Measurements from ENCODE around the gene CDKN1B. TPM values are rescaled to one million over a fixed set of nuclear protein-coding genes. Genes with fewer than 3 reads are reported as not detected.
A peak's percentile ranks its signal among the peaks of the same experiment; 100 is the strongest.
"Not testable (repeated sequence)": the region's sequence is repeated elsewhere in the genome, so short reads cannot be mapped to it uniquely, and the experiment has no call there.

CDKN1B gene
- polyA plus RNA-seq, 1 donor = 45.3 TPM

DNA sequence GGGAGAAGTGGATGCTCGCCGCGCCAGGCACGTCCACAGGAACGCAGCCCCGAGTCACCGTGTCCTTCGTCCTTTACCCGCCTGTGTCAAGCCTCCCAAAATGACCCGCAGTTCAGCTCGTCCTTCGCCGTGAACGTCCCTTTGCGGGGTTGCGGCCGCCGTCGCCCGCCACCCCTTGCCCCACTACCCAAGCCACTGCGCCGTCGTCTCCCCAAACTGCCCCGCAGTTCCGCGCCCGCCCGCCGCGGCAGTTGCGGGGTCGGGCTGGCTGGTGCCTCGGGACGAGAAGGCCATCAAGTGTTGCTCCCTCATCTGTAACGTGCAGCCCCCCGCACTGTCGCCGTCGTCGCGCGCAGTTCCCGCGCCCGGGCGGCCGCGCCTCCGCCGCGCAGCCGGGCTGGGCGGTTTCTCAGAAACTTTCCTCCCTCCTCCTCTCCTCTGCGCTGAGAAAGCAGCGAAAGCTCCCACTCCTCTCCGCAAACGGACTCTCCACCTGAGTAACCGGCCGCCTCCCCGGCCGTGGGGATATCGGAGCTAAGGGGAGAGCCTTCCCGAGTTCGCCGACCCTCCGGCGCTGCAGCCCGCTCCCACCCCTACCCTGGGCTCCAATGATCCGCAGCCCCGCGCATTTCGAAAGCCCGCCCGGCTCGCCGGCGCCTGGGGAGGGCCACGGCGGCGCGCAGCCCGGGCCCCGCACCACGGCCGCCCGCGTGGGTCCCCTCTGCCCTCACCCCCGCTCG, 6.7 kb downstream of the CDKN1B start:
- DNase-seq (ENCODE audit: low read depth) = no peak

DNA sequence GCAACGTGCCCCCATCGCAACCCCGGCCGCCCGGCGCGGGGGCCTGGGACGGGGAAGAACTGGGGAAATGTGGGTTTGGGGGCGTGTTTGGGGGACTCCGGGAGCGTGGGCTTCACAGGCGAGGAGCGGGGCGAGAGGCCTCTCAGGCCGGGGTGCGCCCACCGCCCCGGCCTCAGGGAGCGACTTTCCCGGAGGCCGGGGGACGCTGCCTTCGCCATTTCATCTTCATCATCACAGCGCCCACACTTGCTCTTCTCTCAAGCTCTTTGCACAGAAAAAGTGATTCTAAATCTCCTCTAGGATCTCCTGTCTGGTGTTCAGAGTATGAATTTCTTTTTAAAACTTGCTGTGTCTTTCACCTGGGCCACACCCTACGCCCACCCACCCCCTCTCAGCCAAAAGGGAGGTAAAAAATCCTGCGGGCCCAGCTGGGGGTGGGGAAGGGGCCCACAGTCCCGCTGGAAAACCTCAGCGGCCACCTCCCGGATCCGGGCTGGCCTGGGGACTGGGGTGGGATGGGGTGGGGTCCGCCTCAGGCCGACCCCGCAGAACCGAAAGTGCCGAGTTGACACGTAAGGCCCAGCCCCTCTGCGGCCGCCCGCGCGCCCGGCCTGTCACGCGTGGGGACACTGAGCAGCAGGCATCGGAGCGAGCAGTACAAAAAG, 7.4 kb downstream of the CDKN1B start:
- DNase-seq (ENCODE audit: low read depth) = no peak

DNA sequence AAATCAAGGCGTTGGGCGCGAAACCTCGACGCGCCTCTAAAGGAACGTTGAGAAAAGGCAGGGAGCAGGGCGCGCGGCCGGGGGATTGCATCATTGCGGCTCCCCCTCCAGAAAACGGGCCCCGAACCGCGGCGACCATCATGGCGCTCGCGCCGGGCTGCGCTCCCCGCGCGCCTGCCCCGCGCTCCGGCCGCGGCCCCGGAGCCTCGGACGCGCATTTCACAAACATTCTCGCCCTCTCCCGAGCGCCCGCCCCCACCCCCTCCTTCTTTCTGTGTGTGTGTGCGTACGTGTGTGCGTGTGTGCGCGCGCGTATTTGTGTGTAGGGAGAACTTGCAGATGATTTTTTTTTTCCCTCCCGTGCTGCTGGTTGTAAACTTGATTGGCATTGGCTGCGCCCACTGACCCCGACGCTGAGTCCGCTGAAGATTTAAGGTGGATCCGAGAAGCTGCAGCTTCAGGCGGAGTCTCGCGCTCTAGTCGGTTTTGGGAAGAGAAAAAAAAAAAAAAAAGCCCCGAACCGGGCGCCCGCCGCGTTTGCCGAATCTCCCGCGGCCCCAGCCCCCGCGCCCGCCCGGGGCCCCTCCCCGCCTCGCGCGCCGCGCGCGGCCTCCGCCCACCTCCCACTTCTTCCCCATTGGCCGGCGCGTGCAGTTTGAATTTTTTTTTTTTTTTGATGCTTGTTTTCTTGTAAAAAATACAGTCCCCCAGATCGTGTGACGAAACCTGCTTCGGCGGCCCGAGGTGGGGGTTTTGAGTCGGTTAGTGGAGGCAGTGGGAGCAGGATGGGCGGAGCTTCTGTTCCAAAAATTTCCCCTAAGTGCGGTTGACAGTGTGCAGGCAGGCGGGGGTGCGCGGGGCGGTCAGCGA, 8.2 kb downstream of the CDKN1B start:
- peak; percentile 97 for DNase-seq (ENCODE audit: low read depth)

DNA sequence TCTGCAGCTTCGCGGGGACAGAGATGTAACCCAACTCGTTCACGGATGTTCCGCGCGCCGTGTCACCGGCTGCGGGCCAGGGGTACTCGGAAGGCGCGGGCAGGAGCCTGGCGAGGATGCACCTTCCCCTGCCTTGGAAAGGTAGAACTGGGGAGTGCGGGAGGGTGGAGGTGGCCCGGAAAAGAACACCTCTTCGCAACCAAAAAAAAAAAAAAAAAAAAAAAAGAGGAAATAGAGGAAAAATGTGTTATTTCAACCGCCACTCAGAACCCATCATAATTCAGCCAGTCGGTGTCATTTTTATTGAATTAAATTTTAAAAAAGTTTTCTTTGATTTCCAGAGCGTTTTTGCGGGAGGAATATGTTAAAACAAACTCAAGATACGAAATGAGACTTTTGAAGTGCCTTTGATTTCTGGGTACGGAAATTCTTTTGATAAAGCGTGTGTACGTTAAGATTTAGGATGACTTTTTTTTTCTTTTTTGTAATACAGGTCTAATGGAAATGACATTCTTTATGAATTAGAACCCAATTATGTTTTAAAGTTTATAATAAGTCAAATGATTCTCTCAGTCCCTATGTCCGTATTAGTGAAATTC, 8.9 kb downstream of the CDKN1B start:
- DNase-seq (ENCODE audit: low read depth) = no peak

DNA sequence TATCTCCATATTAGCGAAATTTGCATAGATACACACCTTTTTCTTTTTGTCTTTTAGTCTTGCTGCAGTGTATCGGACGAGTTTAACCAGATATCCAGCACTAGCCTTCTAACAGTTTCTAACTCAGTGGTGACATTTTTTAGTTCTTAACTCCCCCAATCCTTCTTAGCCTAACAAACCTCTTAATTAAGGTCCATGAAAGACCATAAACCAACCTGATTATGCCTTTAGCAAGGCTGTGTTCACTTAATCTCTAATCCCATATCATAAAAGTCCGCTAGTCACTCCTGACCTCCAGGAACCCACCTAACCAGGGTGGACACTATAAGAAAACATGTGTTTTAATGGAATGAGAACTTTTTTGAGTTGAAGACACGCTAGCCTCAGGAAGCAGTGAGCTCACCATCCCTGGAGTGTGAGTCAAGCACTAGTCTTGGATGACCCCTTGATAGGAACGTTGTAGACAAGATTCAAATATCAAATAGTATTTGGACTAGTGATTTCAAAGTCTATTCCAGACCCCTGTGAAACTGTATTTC, 9.5 kb downstream of the CDKN1B start:
- DNase-seq (ENCODE audit: low read depth) = no peak

DNA sequence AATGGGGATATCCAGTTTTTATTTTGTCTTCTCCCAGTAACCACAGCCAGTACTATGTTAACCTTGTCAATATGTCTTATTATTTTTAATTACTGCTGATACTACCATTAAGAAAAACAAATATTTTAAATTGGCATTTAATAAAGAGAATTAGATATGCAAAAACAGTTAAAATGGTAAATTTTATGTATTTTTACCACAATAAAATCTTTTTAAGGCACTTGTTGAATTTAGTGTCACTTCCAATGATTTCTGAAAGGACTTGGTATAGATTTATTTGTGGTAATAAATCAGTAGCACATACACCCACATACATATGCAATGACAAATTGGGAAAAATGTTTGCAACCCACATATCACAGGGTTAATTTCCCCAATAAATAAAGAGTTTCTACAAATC, 14.0 kb downstream of the CDKN1B start:
- DNase-seq (ENCODE audit: low read depth) = no peak

DNA sequence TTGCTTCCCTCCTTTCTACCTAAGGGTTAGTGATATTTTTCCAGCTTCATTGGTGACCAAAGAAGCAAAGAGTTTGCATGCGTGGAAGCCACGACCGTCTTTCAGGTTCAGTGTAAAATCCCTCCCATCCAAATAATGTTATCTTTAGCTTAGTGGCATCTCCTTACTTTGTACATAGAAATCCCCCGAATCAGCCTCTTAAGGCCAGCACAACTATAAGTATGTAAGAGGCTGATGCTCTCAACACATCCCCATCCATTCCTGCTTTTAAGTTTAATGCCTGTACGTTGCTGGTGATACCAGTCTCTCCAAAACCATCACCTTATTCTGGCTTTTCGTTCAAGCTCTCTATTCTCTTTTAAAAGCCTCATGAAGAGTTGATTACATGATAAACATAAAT, 14.6 kb downstream of the CDKN1B start:
- no peak for DNase-seq (ENCODE audit: low read depth)

DNA sequence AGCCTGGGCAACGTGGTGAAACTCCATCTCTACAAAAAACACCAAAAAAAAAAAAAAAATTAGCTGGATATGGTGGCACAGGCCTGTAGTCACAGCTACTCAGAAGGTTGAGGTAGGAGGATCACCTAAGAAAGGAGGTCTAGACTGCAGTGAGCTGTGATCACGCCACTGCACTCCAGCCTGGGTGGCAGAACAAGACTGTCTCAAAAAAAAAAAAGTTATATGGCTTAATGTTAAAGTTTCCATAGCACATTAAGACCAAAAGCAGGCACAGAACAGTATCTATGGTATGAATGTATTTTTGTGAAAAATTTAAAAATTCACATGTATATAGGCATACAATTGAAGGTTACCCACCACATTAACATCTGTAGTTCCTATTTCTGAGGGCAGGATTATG, 15.9 kb downstream of the CDKN1B start:
- no peak for DNase-seq (ENCODE audit: low read depth)

DNA sequence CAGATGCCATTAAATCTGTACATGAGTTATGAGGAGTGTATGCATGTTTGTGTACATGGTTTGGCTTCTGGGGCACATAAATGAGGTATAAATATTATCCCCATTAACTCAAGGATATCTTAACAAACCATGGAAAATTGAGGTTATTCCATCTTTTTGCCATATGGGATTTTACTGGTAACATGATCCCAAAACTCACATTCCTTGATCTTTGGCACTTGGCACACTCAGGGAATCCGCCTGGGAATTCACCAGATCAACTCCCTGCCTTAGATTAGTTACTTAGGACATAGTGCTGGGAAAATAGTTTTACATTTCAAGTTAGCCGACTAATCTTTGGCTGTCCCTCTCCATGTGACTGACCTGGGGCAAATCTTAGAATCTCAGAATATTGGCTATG, 16.9 kb downstream of the CDKN1B start:
- no peak for DNase-seq (ENCODE audit: low read depth)

DNA sequence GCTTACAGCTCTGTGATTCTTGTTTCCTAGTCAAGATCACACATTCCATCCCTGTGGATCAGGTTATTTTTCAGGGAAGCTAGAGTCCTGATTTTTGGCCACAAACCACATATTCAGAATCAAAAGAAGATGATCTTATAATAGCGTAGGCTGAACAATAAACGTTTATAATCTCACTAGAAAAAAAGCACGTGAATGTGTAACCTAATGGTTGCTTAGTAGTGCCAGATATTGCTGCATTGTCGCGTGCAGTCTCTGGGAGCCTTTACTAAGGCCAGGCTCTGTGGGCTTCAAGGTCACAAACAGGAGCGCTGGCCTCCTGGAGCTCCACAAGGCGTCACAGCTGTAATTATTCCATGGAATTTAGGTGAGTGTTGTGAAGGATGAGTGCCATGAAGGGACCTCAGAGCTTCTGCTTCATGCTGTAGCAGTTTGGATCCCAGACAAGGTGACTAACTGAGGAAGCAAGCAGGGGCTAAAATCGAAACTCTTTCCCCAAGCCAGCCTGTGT, 17.4 kb downstream of the CDKN1B start:
- no peak for DNase-seq (ENCODE audit: low read depth)

DNA sequence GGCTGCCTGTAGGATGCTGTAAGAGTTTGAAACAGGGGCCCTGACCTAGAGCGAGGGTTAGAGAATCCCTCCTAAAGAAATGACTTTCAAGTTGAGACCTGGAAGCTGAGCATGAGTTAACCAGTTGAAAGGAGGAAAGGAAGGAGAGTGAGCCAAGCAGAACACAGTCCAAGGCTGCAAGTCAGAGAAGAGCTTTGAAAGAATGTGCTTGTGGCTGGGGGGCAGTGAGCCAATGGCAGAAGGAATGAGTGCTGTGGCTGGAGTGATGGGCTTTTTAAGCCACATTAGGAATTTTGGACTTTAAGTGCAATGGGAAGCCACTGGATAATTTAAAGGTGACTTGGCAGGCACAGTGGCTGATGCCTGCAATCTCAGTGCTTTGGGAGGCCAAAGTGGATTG, 18.1 kb downstream of the CDKN1B start:
- no peak for DNase-seq (ENCODE audit: low read depth)

DNA sequence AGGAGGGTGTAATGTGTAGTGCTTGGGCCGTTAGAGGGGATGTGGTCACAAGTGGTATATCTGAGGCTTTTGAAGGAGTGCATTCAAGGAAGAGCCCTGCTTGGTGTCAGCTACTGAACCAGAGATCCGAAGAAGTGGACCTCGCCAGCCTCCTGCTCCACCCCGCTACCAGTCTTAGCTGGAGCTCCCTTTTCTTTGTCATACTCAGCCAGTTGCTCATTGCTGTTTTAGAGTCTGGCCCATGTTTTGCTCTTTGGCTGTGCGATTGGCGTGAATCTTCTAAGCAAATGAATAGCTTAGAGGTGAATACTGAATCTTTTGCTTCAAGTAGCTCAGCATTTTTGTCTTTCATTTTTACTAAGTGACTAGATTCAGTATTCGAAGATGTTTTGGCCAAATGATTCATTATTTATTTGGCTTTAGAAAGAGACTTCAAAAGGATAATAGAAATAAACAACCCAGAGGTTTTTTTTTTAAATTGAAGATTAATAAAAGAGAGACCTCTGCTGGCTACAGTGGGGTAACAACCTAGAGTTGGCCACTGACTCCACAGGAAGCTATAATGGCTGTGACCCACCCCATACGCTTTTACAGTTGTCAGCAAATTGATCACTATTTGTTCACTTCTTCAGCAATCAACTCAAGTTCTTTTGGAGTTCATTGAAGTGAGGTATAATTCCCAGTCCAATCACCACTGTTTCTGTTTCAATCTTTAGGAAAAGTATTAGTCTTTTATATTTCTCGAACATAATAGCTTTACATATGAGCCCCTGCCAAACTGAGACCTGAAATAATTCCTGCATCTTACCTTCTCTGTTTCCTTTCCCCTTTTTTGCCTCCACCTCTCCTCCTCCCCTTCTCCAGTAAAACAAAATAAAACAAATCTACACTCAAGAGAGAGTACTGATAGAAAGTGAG, 19.9 kb downstream of the CDKN1B start:
- DNase-seq (ENCODE audit: low read depth) = no peak

DNA sequence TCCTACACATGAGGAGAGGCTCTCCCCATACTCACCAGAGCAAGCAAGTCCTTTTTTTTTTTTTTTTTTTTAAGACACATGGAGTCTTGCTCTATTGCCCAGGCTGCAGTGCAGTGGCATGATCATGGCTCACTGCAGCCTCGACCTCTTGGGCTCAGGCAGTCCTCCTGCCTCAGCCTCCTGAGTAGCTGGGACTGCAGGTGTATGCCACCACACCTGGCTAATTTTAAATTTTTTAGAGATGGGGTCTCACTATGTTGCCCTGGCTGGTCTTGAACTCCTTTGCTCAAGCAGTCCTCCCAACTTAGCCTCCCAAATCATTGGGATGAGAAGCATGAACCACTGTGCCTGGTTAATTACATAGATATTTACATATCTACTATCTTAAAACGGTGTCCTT, 21.0 kb downstream of the CDKN1B start:
- DNase-seq (ENCODE audit: low read depth) = not testable (repeated sequence)

DNA sequence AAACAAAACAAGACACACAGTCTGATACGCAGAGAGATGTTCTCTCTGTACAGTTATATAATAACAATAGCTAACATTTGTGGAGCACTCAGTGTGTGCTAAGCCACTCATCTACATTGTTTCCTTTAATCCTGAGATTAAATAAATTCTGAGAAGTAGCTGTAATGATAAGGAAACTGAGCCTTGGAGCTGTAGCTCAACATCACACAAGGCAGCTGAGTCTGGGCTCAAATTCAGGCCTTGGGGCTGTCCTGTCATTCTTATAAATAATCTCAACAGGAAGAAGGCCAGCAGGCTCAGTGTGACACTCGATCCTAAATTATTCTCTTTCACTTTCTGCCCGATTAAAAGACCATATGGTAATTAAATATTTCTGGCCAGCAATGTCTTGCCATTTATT, 24.5 kb downstream of the CDKN1B start:
- DNase-seq (ENCODE audit: low read depth) = no peak

DNA sequence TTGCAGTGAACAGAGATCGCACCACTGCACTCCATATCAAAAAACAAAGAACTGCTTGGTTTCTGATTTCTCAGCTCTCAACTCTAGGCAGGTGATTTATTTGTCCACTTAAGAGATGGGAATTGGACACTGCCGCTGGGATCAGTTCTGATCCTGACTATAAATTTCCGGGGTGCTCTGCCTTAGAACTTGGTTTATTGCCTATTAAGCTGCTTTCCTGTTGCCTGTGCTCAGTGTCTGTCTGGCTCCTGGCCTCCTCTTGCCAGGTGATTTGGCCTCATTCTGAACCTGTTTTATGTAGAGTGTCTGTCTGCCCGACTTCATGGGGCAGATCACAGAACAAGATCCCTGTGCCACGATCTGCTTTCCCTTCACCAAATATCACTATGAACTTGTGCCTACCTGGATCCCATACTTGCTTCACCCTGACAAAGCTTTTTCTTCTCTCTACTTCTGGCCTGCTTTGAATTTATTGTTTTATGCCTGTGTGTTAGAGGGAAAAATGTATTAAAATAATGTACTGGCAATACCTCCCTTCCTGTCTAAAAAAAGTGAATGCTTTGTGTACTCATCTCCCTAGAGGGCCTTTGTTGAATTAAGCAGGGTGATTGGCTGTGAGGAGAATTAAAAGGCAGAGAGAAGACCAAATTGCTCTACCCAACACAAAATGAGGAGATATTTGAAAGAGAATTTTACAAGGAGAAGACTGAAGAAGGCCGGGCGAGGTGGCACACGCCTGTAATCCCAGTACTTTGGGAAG, 27.6 kb downstream of the CDKN1B start:
- no peak for DNase-seq (ENCODE audit: low read depth)

DNA sequence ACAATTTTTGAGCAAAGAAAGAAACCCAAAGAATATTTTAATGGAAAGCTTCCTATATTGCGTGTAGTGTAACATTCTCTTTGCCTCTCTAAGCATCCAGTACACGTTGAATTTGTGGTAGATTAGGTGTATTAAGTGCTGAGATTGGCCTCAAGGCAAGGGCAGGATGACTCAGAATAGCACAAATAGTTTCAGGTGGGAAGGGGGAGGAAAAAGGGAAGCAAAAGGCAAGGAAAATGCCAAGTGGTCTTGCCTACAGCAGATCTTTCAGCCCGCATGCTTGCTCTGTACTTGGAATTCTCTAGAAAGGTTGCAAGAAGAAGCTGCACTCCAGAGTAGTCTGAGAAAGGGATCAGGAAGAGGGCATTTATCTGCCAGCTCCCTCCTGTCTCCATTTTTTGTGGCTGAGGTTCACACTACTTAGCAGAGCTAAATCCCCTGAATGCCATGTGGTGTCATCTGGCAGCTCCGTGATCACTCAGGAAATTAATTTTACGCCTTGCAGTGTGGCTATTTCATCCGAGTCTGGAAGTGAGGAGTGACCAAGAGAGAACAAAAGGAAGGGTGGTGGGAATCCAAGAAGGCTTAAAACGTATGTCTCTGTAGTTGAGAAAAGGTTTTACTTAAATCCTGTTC, 28.5 kb downstream of the CDKN1B start:
- no peak for DNase-seq (ENCODE audit: low read depth)

DNA sequence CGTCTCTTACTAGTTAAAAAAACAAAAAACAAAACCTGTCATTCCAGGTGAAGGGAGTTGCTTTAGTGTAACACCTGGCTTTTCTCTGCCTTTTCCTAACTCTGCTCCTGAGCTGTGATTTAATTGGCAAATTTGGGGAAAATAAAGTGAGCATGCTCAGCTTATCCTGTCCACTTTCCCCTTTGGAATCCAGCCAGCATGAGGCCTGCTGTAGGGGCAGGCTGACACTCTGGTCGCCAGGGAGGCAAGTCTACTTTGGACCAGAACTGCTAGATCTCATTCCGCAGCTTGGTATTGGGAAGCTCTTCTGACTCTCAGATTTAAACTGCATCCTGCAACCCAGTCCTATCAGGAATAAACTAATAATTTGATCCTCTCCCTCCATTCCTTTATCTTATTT, 30.1 kb downstream of the CDKN1B start:
- DNase-seq (ENCODE audit: low read depth) = no peak

DNA sequence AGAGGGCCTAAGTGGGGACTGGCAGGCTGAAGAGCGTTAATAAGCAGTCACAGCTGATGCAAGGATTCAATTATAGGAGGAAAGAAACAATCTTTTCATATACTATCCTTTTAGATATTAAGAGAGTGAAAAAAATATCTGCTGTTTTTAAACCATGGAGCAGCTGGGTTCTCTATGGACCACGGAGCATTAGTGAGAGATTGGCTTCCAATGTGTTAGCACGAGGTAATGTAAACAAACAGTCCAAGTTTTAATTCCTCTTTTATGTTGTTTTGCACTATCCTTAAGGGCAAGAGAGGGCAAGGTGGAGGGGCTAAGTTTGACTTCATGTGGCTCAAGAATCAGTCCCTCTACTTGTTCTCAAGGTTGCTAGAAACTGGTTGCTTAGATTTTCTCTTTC, 30.9 kb downstream of the CDKN1B start:
- no peak for DNase-seq (ENCODE audit: low read depth)

DNA sequence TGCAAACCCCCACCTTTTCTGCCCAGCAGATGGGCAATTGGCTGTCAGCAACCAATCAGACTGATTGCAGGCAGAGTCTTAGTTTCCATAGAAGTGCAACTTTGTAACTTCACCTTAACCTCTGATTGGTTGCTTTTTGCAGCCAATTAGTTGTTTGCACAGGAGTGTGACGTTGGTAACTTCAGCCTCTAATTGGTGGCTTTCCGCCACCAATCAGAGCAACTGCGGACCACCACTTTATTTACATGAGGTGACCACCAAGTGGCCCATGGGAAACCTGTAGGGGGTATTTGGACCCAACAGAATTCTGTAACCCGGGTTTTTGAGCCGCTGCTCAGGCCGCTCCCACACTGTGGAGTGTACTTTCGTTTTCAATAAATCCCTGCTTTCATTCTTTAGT, 32.3 kb downstream of the CDKN1B start:
- no peak for DNase-seq (ENCODE audit: low read depth)
